SU-DHL-6 (cell line): ENCODE results near the gene RPL10.

ENCODE experiments used
- H2AFZ ChIP-seq: fragments of 200-600 bp; sonication (generic); 2 replicates; pipeline ENCODE4 v1.6.1; 2014; ENCODE audit warnings: low read depth, mild to moderate bottlenecking, moderate library complexity, mixed read lengths, antibody characterized with exemption, low read length; ENCODE audit not compliant: severe bottlenecking
- H3F3A ChIP-seq: fragments of 200-600 bp; shearing (Covaris generic); 2 replicates; pipeline ENCODE4 v1.6.0; 2016; ENCODE audit warnings: antibody characterized with exemption, mild to moderate bottlenecking; ENCODE audit not compliant: insufficient read depth
- H3K27ac ChIP-seq: fragments of 200-600 bp; sonication (generic); 2 replicates; pipeline ENCODE4 v1.5.1; 2016; ENCODE audit warnings: low read depth, mild to moderate bottlenecking, low read length, moderate library complexity, mixed read lengths
- H3K27me3 ChIP-seq: fragments of 200-600 bp; sonication (generic), shearing (Covaris generic); 2 replicates; pipeline ENCODE4 v1.6.0; 2014; ENCODE audit warnings: mild to moderate bottlenecking, low read length
- H3K36me3 ChIP-seq: fragments of 200-600 bp; sonication (generic); 2 replicates; pipeline ENCODE4 v1.6.1; 2014; ENCODE audit warnings: mild to moderate bottlenecking, low read length, mixed read lengths
- H3K4me2 ChIP-seq: fragments of 300-600, 200-600 bp; shearing (Covaris generic), sonication (generic); 2 replicates; pipeline ENCODE4 v1.6.0; 2014; ENCODE audit warnings: low read length, low read depth, mild to moderate bottlenecking; ENCODE audit not compliant: poor library complexity, severe bottlenecking
- H3K4me3 ChIP-seq: fragments of 200-600 bp; sonication (generic); 2 replicates; pipeline ENCODE4 v1.5.1; 2014; ENCODE audit warnings: antibody characterized with exemption, low read length, mild to moderate bottlenecking, mixed read lengths; ENCODE audit not compliant: insufficient read depth, poor library complexity, severe bottlenecking
- H3K79me2 ChIP-seq: fragments of 200-600 bp; sonication (generic); 2 replicates; pipeline ENCODE4 v1.6.1; 2014; ENCODE audit warnings: mild to moderate bottlenecking, low read length, moderate library complexity; ENCODE audit not compliant: insufficient read depth
- H3K9ac ChIP-seq: fragments of 200-600 bp; sonication (generic); 2 replicates; pipeline ENCODE4 v1.7.0; 2014; ENCODE audit warnings: mild to moderate bottlenecking, low read length
- H3K9me2 ChIP-seq: fragments of 200-600 bp; sonication (generic); replicated peaks from 2 replicates; pipeline ENCODE4 v1.6.1; 2014; ENCODE audit warnings: low read length; ENCODE audit not compliant: insufficient read depth
- H3K9me3 ChIP-seq: fragments of 200-600 bp; sonication (generic); 2 replicates; pipeline ENCODE4 v1.6.1; 2014; ENCODE audit warnings: low read length, mixed read lengths; ENCODE audit not compliant: insufficient read depth
- H4K20me1 ChIP-seq: fragments of 200-600 bp; sonication (generic); 2 replicates; pipeline ENCODE4 v1.6.1; 2014; ENCODE audit warnings: low read depth, mild to moderate bottlenecking, antibody characterized with exemption, low read length, moderate library complexity, mixed read lengths
- EZH2phosphoT487 ChIP-seq: fragments of 200-600 bp; sonication (generic), shearing (Covaris generic); conservative IDR thresholded peaks from 2 replicates; pipeline ENCODE4 v1.6.1; 2018; ENCODE audit warnings: mild to moderate bottlenecking, antibody characterized with exemption, low read length, moderate library complexity, mixed read lengths
- TF ChIP-seq, protein P1 (sequence below): fragments of 200-600 bp; sonication (generic); IDR thresholded peaks from one replicate; pipeline ENCODE4 v1.5.1; 2017; ENCODE audit warnings: antibody characterized with exemption, mild to moderate bottlenecking, low read length, moderate library complexity; ENCODE audit not compliant: insufficient read depth, poor library complexity, severe bottlenecking

Gene RPL10

DNA sequence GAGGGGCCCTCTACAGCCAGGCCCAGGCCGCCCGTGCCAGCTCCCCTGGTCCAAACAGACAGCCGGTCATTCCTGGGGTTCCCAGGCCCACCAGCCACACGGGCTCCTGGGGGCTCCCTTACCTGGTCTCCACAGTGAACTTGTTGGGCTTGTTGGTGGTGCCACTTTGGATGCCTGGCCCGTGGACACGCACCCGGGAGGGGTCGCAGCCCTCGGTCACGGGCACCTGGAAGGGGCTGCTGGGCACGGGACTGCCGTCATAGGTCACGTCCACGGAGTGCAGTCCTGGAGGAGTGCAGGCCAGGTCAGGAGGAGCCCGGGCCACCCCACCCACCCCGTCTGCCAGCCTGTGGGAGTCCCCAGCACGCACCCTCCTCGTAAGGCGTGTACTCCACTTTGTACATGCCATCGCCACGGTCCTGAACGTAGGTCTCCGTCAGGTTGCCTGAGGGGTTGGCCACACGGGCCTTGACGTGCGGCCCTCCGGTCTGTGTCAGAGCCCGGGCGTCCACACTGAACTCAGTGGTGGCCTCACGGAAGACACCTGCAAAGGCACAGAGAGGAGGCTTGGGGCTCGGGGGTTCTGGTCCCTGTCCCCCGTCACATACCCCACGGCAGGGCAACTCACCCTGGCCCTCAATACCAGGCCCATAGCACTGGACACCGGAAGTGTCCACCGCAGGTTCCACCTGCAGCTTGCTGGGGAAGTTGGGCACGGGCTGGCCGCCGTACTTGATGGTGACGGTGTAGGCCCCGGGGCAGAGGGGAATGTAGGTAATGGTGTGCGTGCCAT lies 38.6 kb upstream of the RPL10 start:
- H4K20me1 ChIP-seq, result no peaks in the 10 kb centered on the region
- H3F3A ChIP-seq, result no peaks in the 10 kb centered on the region
- H3K9me3 ChIP-seq, result no peaks in the 10 kb centered on the region
- H3K27ac ChIP-seq, result no peak overlapping the region
- H3K9ac ChIP-seq, result no peak overlapping the region
- no peaks in the 10 kb centered on the region for H3K27me3 ChIP-seq
- H3K4me2 ChIP-seq, result no peak overlapping the region
- H3K9me2 ChIP-seq, result no peaks in the 10 kb centered on the region
- H3K79me2 ChIP-seq, result no peaks in the 10 kb centered on the region
- H2AFZ ChIP-seq, result no peak overlapping the region
- H3K36me3 ChIP-seq, result no peaks in the 10 kb centered on the region
- TF ChIP-seq EZH2phosphoT487, result no peak
- TF ChIP-seq, protein P1, sequence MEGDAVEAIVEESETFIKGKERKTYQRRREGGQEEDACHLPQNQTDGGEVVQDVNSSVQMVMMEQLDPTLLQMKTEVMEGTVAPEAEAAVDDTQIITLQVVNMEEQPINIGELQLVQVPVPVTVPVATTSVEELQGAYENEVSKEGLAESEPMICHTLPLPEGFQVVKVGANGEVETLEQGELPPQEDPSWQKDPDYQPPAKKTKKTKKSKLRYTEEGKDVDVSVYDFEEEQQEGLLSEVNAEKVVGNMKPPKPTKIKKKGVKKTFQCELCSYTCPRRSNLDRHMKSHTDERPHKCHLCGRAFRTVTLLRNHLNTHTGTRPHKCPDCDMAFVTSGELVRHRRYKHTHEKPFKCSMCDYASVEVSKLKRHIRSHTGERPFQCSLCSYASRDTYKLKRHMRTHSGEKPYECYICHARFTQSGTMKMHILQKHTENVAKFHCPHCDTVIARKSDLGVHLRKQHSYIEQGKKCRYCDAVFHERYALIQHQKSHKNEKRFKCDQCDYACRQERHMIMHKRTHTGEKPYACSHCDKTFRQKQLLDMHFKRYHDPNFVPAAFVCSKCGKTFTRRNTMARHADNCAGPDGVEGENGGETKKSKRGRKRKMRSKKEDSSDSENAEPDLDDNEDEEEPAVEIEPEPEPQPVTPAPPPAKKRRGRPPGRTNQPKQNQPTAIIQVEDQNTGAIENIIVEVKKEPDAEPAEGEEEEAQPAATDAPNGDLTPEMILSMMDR, result no peak
- no peak overlapping the region for H3K4me3 ChIP-seq

DNA sequence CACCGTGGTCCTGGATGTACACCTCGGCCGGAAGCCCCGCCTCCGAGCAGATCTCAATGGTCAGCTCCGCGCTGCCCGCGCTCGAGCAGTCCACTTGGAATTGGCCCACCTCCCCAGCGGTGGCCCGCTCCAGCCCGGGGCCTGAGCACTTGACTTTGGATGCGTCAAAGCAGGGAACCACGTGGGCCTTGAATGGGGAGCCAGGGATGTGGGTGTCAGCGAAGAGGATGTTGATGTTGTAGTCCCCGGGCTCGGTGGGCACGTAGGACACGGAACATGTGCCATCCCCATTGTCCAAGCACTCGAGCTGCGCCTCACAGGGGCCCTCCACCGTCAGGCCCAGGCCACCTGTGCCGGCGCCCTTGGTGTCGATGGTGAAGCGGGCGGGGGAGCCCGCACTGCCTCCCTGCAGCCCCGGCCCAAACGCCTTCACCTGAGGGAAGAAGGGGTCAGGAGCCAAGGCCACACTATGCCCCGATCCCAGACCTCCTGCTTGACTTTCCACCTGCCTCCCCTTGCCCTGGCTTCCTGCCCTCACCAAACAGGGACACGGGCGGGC lies 37.9 kb upstream of the RPL10 start:
- Histone ChIP-seq H4K20me1 (no peaks in the 10 kb centered on the region), H3F3A (no peaks in the 10 kb centered on the region), H3K79me2 (no peaks in the 10 kb centered on the region), H3K4me3 (no peak overlapping the region), H3K27ac (no peak overlapping the region), H3K9me3 (no peaks in the 10 kb centered on the region), H2AFZ (no peak overlapping the region), H3K36me3 (no peaks in the 10 kb centered on the region), H3K9me2 (no peaks in the 10 kb centered on the region), H3K4me2 (no peak overlapping the region), H3K9ac (no peak overlapping the region), H3K27me3 (no peaks in the 10 kb centered on the region)
- TF ChIP-seq, protein P1, result no peak
- no peak for TF ChIP-seq EZH2phosphoT487

DNA sequence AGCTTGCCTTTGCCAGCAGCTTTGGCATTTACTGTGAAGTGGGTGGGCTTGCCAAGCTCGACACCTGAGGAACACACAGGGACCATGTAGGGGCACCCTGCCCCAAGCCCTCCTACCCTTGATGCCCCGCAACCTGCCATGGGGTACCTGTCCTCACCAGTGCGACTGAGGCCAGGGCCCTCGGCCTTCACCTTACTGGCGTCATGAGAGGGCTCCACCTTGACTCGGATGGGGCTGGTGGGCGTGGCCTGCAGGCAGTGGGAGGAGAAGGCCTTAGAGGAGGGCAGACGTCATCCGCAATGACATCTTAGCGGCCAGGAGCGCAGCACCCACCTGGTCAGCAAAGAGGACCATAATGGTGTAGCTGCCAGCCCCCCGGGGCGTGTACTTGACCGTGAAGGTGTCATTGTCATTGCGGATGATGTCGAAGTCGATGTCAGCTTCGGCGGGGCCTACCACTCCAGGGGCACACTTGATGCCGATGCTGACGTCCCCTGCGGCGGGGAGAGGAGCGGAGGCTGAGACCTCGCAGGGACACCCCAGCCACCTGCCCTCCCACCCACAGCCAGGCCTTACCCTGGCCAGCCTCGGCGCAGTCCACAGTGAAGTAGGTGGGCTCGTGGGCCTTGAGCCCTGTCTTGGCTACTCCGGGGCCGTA lies 36.0 kb upstream of the RPL10 start:
- no peaks in the 10 kb centered on the region for H3K9me3 ChIP-seq
- no peaks in the 10 kb centered on the region for H3K27me3 ChIP-seq
- H3K36me3 ChIP-seq, result no peaks in the 10 kb centered on the region
- H2AFZ ChIP-seq, result no peak overlapping the region
- no peak for TF ChIP-seq EZH2phosphoT487
- TF ChIP-seq, protein P1, result no peak
- H3K79me2 ChIP-seq, result no peaks in the 10 kb centered on the region
- no peaks in the 10 kb centered on the region for H3K9me2 ChIP-seq
- no peak overlapping the region for H3K4me2 ChIP-seq
- H3K4me3 ChIP-seq, result no peak overlapping the region
- no peak overlapping the region for H3K27ac ChIP-seq
- H3F3A ChIP-seq, result no peaks in the 10 kb centered on the region
- no peak overlapping the region for H3K9ac ChIP-seq
- no peaks in the 10 kb centered on the region for H4K20me1 ChIP-seq
